GM10248 (cell line): ENCODE measurements around the gene CAV2.

Experiments
- CTCF ChIA-PET: fragments of 300-600 bp; sonication (Branson Sonifier 250); formaldehyde crosslinking; extraction: SDS; loops from one replicate; lab custom pipeline; 2021; ENCODE audit warnings: antibody characterized with exemption; lab: Yijun Ruan, JAX
- POLR2A ChIA-PET: fragments of 350-650 bp; sonication (Branson Sonifier 250); formaldehyde crosslinking; extraction: SDS; loops from one replicate; lab custom pipeline; 2020; ENCODE audit warnings: antibody characterized with exemption; lab: Yijun Ruan, JAX
- DNase-seq: peaks from one replicate; pipeline ENCODE4 v3.0.0; 2012; ENCODE audit errors: extremely low spot score
- TF ChIP-seq, protein P1 (sequence below): IDR thresholded peaks from 2 replicates; pipeline ENCODE4 v1.5.1; 2012; ENCODE audit warnings: mild to moderate bottlenecking, low read depth; ENCODE audit errors: extremely low read depth, missing control alignments, control extremely low read depth

CAV2 gene

DNA sequence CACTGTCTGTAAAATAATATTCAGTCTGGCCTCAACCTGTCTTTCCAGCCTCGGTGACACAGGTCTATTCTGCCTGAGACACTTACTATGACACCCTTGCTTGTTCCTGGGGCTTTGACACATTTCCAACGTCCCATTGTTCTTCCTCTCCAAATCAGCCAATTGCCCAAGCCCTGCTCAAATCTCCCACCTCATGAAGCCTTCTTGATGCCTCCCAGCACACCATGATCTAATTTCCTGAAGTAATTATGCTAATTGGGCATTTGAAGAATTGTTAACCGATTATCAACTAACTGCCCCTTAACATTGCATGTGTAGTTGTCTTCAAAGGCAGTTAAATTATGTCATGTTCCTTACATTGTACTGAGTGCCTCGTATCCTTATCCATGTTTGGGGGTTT, 58.4 kb downstream of the CAV2 start:
- ChIA-PET CTCF (interaction anchor here (1.6 kb wide), 1 partner anchor 250 kb away, joined by 3 read pairs; no protein-coding TSS in a partner anchor), POLR2A (no interaction called here)
- DNase-seq = no peak
- TF ChIP-seq, protein P1, sequence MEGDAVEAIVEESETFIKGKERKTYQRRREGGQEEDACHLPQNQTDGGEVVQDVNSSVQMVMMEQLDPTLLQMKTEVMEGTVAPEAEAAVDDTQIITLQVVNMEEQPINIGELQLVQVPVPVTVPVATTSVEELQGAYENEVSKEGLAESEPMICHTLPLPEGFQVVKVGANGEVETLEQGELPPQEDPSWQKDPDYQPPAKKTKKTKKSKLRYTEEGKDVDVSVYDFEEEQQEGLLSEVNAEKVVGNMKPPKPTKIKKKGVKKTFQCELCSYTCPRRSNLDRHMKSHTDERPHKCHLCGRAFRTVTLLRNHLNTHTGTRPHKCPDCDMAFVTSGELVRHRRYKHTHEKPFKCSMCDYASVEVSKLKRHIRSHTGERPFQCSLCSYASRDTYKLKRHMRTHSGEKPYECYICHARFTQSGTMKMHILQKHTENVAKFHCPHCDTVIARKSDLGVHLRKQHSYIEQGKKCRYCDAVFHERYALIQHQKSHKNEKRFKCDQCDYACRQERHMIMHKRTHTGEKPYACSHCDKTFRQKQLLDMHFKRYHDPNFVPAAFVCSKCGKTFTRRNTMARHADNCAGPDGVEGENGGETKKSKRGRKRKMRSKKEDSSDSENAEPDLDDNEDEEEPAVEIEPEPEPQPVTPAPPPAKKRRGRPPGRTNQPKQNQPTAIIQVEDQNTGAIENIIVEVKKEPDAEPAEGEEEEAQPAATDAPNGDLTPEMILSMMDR = no peak
